Measurements from ENCODE around the gene GRIN2A.
A peak's percentile ranks its signal among the peaks of the same experiment; 100 is the strongest.

GRIN2A gene

GRCh38 chr16:10065019-10065418 lies 117.2 kb downstream of the GRIN2A start:
- Histone ChIP-seq H4K8ac (ENCODE audit: low read depth, low read length) (no peak overlapping the region), H3K27me3 (ENCODE audit: insufficient read depth, low read length, poor library complexity) (no peaks in the 10 kb centered on the region), H3K9ac (ENCODE audit: low read length) (no peak overlapping the region), H3K79me1 (ENCODE audit: low read length) (no peaks in the 10 kb centered on the region), H2BK120ac (ENCODE audit: low read depth, low read length) (no peak overlapping the region), H3K56ac (ENCODE audit: low read length) (no peak overlapping the region), H3K27ac (ENCODE audit: low read depth, low read length) (no peak overlapping the region), H2BK5ac (ENCODE audit: low read length) (no peak overlapping the region), H2AK5ac (ENCODE audit: low read length) (no peak overlapping the region), H3K4me3 (ENCODE audit: low read length) (no peak overlapping the region), H3K36me3 (ENCODE audit: control insufficient read depth, insufficient read depth, low read length) (no peaks in the 10 kb centered on the region), H3K4ac (ENCODE audit: low read depth, low read length) (no peak overlapping the region), H3K4me1 (ENCODE audit: control insufficient read depth, low read depth, low read length) (no peaks in the 10 kb centered on the region), H2BK15ac (replicated peaks; ENCODE audit: low read depth) (no peak overlapping the region), H4K5ac (ENCODE audit: low read length) (no peak overlapping the region), H3K4me2 (ENCODE audit: low read length) (no peak overlapping the region), H3K79me2 (ENCODE audit: control insufficient read depth, insufficient read depth, low read length) (no peaks in the 10 kb centered on the region), H3K23ac (ENCODE audit: low read length) (no peak overlapping the region), H3K18ac (ENCODE audit: low read length) (no peak overlapping the region)
- no peak for DNase-seq
- WGBS (ENCODE audit: extremely low coverage, insufficient coverage, low lambda C conversion rate) = no CpG with 5 or more reads among the region's 4 CpGs

DNA sequence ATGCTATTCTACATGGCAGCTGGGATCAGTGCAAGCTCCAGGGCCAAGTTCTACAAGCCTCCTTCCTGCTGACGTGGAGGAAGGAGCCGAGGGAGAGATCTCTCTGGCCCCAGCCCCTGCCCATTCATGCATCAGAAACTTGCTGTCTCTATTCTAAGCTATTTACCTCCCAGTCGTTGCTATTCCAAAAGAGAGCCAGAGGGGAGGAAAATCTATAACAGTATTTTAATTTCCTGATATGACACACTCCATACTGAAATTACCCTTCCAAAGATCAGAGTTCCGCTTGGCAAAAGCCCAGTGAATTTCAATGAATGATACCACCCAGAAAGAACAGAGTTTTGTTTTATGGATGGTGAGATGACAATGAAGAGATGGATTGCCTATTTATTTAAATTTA lies 133.4 kb downstream of the GRIN2A start:
- Histone ChIP-seq H3K4me2 (ENCODE audit: low read length) (no peak overlapping the region), H3K4me3 (ENCODE audit: low read length) (no peak overlapping the region), H3K56ac (ENCODE audit: low read length) (no peak overlapping the region), H3K27me3 (ENCODE audit: insufficient read depth, low read length, poor library complexity) (no peaks in the 10 kb centered on the region), H2BK15ac (replicated peaks; ENCODE audit: low read depth) (no peak overlapping the region), H3K18ac (ENCODE audit: low read length) (no peak overlapping the region), H3K4ac (ENCODE audit: low read depth, low read length) (no peak overlapping the region), H3K36me3 (ENCODE audit: control insufficient read depth, insufficient read depth, low read length) (no peaks in the 10 kb centered on the region), H2BK5ac (ENCODE audit: low read length) (no peak overlapping the region), H3K79me1 (ENCODE audit: low read length) (no peaks in the 10 kb centered on the region), H2AK5ac (ENCODE audit: low read length) (no peak overlapping the region), H2BK120ac (ENCODE audit: low read depth, low read length) (no peak overlapping the region), H3K23ac (ENCODE audit: low read length) (no peak overlapping the region), H3K79me2 (ENCODE audit: control insufficient read depth, insufficient read depth, low read length) (no peaks in the 10 kb centered on the region), H3K9ac (ENCODE audit: low read length) (no peak overlapping the region), H4K8ac (ENCODE audit: low read depth, low read length) (no peak overlapping the region), H3K27ac (ENCODE audit: low read depth, low read length) (no peak overlapping the region), H4K5ac (ENCODE audit: low read length) (no peak overlapping the region), H3K4me1 (ENCODE audit: control insufficient read depth, low read depth, low read length) (no peaks in the 10 kb centered on the region)
- WGBS (ENCODE audit: extremely low coverage, insufficient coverage, low lambda C conversion rate) = no CpG with 5 or more reads among the region's 4 CpGs
- no peak for DNase-seq

GRCh38 chr16:10045947-10046346 lies 136.3 kb downstream of the GRIN2A start:
- Histone ChIP-seq H3K79me2 (ENCODE audit: control insufficient read depth, insufficient read depth, low read length) (no peaks in the 10 kb centered on the region), H2BK5ac (ENCODE audit: low read length) (no peak overlapping the region), H2BK120ac (ENCODE audit: low read depth, low read length) (no peak overlapping the region), H3K4me1 (ENCODE audit: control insufficient read depth, low read depth, low read length) (no peaks in the 10 kb centered on the region), H2AK5ac (ENCODE audit: low read length) (no peak overlapping the region), H3K4me3 (ENCODE audit: low read length) (no peak overlapping the region), H3K36me3 (ENCODE audit: control insufficient read depth, insufficient read depth, low read length) (no peaks in the 10 kb centered on the region), H3K4me2 (ENCODE audit: low read length) (no peak overlapping the region), H3K9ac (ENCODE audit: low read length) (no peak overlapping the region), H3K27ac (ENCODE audit: low read depth, low read length) (no peak overlapping the region), H2BK15ac (replicated peaks; ENCODE audit: low read depth) (no peak overlapping the region), H4K5ac (ENCODE audit: low read length) (no peak overlapping the region), H3K56ac (ENCODE audit: low read length) (no peak overlapping the region), H3K27me3 (ENCODE audit: insufficient read depth, low read length, poor library complexity) (no peaks in the 10 kb centered on the region), H3K18ac (ENCODE audit: low read length) (no peak overlapping the region), H3K23ac (ENCODE audit: low read length) (no peak overlapping the region), H3K4ac (ENCODE audit: low read depth, low read length) (no peak overlapping the region), H4K8ac (ENCODE audit: low read depth, low read length) (no peak overlapping the region), H3K79me1 (ENCODE audit: low read length) (no peaks in the 10 kb centered on the region)
- no CpG with 5 or more reads among the region's 4 CpGs for WGBS (ENCODE audit: extremely low coverage, insufficient coverage, low lambda C conversion rate)
- no peak for DNase-seq

DNA sequence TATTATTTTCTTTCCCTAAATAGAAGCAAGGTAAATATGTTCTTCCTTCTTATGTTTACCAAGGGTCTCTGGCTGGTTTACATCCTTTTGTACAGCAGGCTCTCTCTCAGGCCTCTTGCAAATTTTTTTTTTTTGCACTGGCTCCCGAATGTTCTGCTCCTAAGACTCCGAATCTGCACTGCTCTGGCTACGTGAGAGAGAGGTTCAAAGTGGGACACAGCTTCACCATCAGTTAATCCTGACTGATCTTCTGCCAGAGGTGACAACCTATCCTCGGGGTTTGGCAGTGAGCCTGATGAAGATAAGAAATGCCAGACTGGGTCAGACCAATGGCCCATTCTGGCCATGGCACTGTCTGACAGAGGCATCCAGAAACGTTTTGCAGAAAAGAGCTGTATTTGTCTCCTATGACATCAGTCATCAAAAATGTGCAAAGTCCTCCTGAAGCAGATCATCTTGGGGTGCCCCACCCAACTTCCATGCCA lies 136.9 kb downstream of the GRIN2A start:
- Histone ChIP-seq H3K4ac (ENCODE audit: low read depth, low read length) (no peak overlapping the region), H2BK120ac (ENCODE audit: low read depth, low read length) (no peak overlapping the region), H3K9ac (ENCODE audit: low read length) (no peak overlapping the region), H2AK5ac (ENCODE audit: low read length) (no peak overlapping the region), H3K4me2 (ENCODE audit: low read length) (no peak overlapping the region), H3K27ac (ENCODE audit: low read depth, low read length) (no peak overlapping the region), H3K27me3 (ENCODE audit: insufficient read depth, low read length, poor library complexity) (no peaks in the 10 kb centered on the region), H3K56ac (ENCODE audit: low read length) (no peak overlapping the region), H3K4me3 (ENCODE audit: low read length) (no peak overlapping the region), H3K18ac (ENCODE audit: low read length) (no peak overlapping the region), H3K36me3 (ENCODE audit: control insufficient read depth, insufficient read depth, low read length) (no peaks in the 10 kb centered on the region), H3K79me2 (ENCODE audit: control insufficient read depth, insufficient read depth, low read length) (no peaks in the 10 kb centered on the region), H4K5ac (ENCODE audit: low read length) (no peak overlapping the region), H3K23ac (ENCODE audit: low read length) (no peak overlapping the region), H3K79me1 (ENCODE audit: low read length) (no peaks in the 10 kb centered on the region), H2BK15ac (replicated peaks; ENCODE audit: low read depth) (no peak overlapping the region), H3K4me1 (ENCODE audit: control insufficient read depth, low read depth, low read length) (no peaks in the 10 kb centered on the region), H2BK5ac (ENCODE audit: low read length) (no peak overlapping the region), H4K8ac (ENCODE audit: low read depth, low read length) (no peak overlapping the region)
- no CpG with 5 or more reads among the region's 5 CpGs for WGBS (ENCODE audit: extremely low coverage, insufficient coverage, low lambda C conversion rate)
- no peak for DNase-seq

GRCh38 chr16:10040136-10041080 lies 141.8 kb downstream of the GRIN2A start:
- no peaks in the 10 kb centered on the region for H3K36me3 ChIP-seq (ENCODE audit: control insufficient read depth, insufficient read depth, low read length)
- H3K27me3 ChIP-seq (ENCODE audit: insufficient read depth, low read length, poor library complexity) = no peaks in the 10 kb centered on the region
- H3K4me3 ChIP-seq (ENCODE audit: low read length) = no peak overlapping the region
- 100% methylated on average over 6 of the region's 17 CpGs for WGBS (ENCODE audit: extremely low coverage, insufficient coverage, low lambda C conversion rate)
- no peak overlapping the region for H2BK120ac ChIP-seq (ENCODE audit: low read depth, low read length)
- peak; percentile 28 for DNase-seq
- no peak overlapping the region for H3K4me2 ChIP-seq (ENCODE audit: low read length)
- no peak overlapping the region for H2AK5ac ChIP-seq (ENCODE audit: low read length)
- no peaks in the 10 kb centered on the region for H3K79me1 ChIP-seq (ENCODE audit: low read length)
- H2BK5ac ChIP-seq (ENCODE audit: low read length) = no peak overlapping the region
- H2BK15ac ChIP-seq (replicated peaks; ENCODE audit: low read depth) = no peak overlapping the region
- H3K79me2 ChIP-seq (ENCODE audit: control insufficient read depth, insufficient read depth, low read length) = no peaks in the 10 kb centered on the region
- H3K9ac ChIP-seq (ENCODE audit: low read length) = peak overlapping the region; percentile 4
- H3K56ac ChIP-seq (ENCODE audit: low read length) = no peak overlapping the region
- no peak overlapping the region for H4K8ac ChIP-seq (ENCODE audit: low read depth, low read length)
- no peak overlapping the region for H3K4ac ChIP-seq (ENCODE audit: low read depth, low read length)
- H3K23ac ChIP-seq (ENCODE audit: low read length) = no peak overlapping the region
- no peak overlapping the region for H4K5ac ChIP-seq (ENCODE audit: low read length)
- peaks cover 1% of the 10 kb centered on the region for H3K4me1 ChIP-seq (ENCODE audit: control insufficient read depth, low read depth, low read length)
- no peak overlapping the region for H3K27ac ChIP-seq (ENCODE audit: low read depth, low read length)
- H3K18ac ChIP-seq (ENCODE audit: low read length) = no peak overlapping the region
